ENCODE results near the gene UBL4B.

DNA sequence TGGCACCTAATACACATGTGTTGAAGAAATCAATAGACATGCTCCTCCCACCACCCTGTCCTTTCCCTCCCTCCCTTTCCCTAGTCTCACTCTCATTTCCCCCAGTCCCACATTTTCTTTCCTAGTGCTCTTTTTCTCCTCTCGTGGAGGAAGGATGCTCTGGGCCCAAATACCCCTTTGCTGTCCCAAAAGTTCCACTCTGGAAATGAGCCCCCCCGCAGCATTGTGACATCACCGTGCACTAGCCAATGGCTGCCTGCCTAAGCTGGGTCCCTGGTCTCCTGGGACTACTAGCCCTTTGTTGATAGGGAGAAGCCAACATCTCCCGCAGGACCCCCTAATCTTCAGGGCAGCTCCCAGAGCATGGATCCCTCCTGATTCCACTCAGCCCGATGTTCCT is at the start of gene UBL4B:
- TF ChIP-seq POLR2A (IDR thresholded peaks at IDR 0.05) (no peak), POLR2AphosphoS5 (IDR thresholded peaks at IDR 0.05) (no peak)
- TF ChIP-seq, protein P1, sequence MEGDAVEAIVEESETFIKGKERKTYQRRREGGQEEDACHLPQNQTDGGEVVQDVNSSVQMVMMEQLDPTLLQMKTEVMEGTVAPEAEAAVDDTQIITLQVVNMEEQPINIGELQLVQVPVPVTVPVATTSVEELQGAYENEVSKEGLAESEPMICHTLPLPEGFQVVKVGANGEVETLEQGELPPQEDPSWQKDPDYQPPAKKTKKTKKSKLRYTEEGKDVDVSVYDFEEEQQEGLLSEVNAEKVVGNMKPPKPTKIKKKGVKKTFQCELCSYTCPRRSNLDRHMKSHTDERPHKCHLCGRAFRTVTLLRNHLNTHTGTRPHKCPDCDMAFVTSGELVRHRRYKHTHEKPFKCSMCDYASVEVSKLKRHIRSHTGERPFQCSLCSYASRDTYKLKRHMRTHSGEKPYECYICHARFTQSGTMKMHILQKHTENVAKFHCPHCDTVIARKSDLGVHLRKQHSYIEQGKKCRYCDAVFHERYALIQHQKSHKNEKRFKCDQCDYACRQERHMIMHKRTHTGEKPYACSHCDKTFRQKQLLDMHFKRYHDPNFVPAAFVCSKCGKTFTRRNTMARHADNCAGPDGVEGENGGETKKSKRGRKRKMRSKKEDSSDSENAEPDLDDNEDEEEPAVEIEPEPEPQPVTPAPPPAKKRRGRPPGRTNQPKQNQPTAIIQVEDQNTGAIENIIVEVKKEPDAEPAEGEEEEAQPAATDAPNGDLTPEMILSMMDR (IDR thresholded peaks at IDR 0.05 in 8 of 11, conservative IDR thresholded peaks at IDR 0.05 in 3 of 11): no peak

Measured in spleen (tissue), 7 donors.